Measurements from ENCODE around the gene ADM. TPM values are rescaled to one million over a fixed set of nuclear protein-coding genes. Genes with fewer than 3 reads are reported as not detected.

ADM gene
- polyA plus RNA-seq, 3 donors = 11.1 to 12.5 (median 11.6) TPM

- no peak for DNase-seq (ENCODE audit: extremely low read depth in 1 of 11, low read depth in 9 of 11, low spot score in 4 of 11)
These were observed 16.0 kb downstream of the ADM start for GRCh38 chr11:10320736-10321465.

- DNase-seq (ENCODE audit: extremely low read depth in 1 of 11, low read depth in 9 of 11, low spot score in 4 of 11) = no peak
These were observed 17.5 kb downstream of the ADM start for GRCh38 chr11:10322401-10322800.

- peak in 2 of 11 donors; percentile 60 to 74 for DNase-seq (ENCODE audit: extremely low read depth in 1 of 11, low read depth in 9 of 11, low spot score in 4 of 11)
These were observed 18.2 kb downstream of the ADM start for GRCh38 chr11:10322830-10323792.

- DNase-seq (ENCODE audit: extremely low read depth in 1 of 11, low read depth in 9 of 11, low spot score in 4 of 11) = no peak
These were observed 18.9 kb downstream of the ADM start for GRCh38 chr11:10323793-10324170.

GRCh38 chr11:10324474-10324873, 19.6 kb downstream of the ADM start:
- DNase-seq (ENCODE audit: extremely low read depth in 1 of 11, low read depth in 9 of 11, low spot score in 4 of 11) = no peak

- DNase-seq (ENCODE audit: extremely low read depth in 1 of 11, low read depth in 9 of 11, low spot score in 4 of 11) = no peak
These were observed 20.6 kb downstream of the ADM start for GRCh38 chr11:10325277-10326011.

- no peak for DNase-seq (ENCODE audit: extremely low read depth in 1 of 11, low read depth in 9 of 11, low spot score in 4 of 11)
These were observed 21.4 kb downstream of the ADM start for GRCh38 chr11:10326012-10326964.

- DNase-seq (ENCODE audit: extremely low read depth in 1 of 11, low read depth in 9 of 11, low spot score in 4 of 11) = no peak
These were observed 22.4 kb downstream of the ADM start for GRCh38 chr11:10327254-10327653.

GRCh38 chr11:10328314-10329098, 23.6 kb downstream of the ADM start:
- no peak for DNase-seq (ENCODE audit: extremely low read depth in 1 of 11, low read depth in 9 of 11, low spot score in 4 of 11)

GRCh38 chr11:10329356-10329755, 24.5 kb downstream of the ADM start:
- DNase-seq (ENCODE audit: extremely low read depth in 1 of 11, low read depth in 9 of 11, low spot score in 4 of 11) = no peak

- no peak for DNase-seq (ENCODE audit: extremely low read depth in 1 of 11, low read depth in 9 of 11, low spot score in 4 of 11)
These were observed 25.1 kb downstream of the ADM start for GRCh38 chr11:10329935-10330334.

GRCh38 chr11:10331548-10332289, 26.8 kb downstream of the ADM start:
- no peak for DNase-seq (ENCODE audit: extremely low read depth in 1 of 11, low read depth in 9 of 11, low spot score in 4 of 11)

GRCh38 chr11:10333490-10333889, 28.6 kb downstream of the ADM start:
- DNase-seq (ENCODE audit: extremely low read depth in 1 of 11, low read depth in 9 of 11, low spot score in 4 of 11) = no peak

- DNase-seq (ENCODE audit: extremely low read depth in 1 of 11, low read depth in 9 of 11, low spot score in 4 of 11) = no peak
These were observed 33.4 kb downstream of the ADM start for GRCh38 chr11:10338287-10338686.

GRCh38 chr11:10348650-10349280, 43.9 kb downstream of the ADM start:
- no peak for DNase-seq (ENCODE audit: extremely low read depth in 1 of 11, low read depth in 9 of 11, low spot score in 4 of 11)

- no peak for DNase-seq (ENCODE audit: extremely low read depth in 1 of 11, low read depth in 9 of 11, low spot score in 4 of 11)
These were observed 44.4 kb downstream of the ADM start for GRCh38 chr11:10349281-10349665.

GRCh38 chr11:10349806-10350205, 44.9 kb downstream of the ADM start:
- DNase-seq (ENCODE audit: extremely low read depth in 1 of 11, low read depth in 9 of 11, low spot score in 4 of 11) = no peak

Data from renal cortex interstitium (tissue), 11 donors.